GM21825 (cell line): ENCODE data around the gene NCAM1.

Source experiments
- ATAC-seq: cut with Tn5 transposase; IDR thresholded peaks from one replicate; pipeline ENCODE4 v1.9.1; 2021; ENCODE audit warnings: mild to moderate bottlenecking, moderate library complexity; ENCODE audit not compliant: unreplicated experiment

Gene NCAM1

DNA sequence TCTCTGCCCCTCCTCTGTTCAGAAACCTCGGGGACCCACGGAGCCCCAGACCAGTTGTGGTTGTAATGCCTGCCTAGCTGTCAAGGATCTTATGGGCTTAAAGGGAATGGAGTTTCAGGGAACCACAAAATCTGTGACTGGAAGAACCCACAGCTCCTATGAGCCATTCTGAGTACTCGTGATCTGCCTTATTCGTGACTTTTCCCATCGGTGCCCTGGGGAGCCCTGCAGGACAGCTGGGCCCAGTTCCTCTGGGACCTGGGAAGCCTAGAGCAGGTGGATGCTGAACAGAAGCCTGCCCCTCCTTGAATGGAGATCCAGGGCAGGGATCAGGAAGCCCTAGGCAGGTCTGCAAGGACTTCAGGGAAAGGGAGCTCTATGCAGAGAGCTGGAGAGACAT, 311.1 kb downstream of the NCAM1 start:
- no peak for ATAC-seq

DNA sequence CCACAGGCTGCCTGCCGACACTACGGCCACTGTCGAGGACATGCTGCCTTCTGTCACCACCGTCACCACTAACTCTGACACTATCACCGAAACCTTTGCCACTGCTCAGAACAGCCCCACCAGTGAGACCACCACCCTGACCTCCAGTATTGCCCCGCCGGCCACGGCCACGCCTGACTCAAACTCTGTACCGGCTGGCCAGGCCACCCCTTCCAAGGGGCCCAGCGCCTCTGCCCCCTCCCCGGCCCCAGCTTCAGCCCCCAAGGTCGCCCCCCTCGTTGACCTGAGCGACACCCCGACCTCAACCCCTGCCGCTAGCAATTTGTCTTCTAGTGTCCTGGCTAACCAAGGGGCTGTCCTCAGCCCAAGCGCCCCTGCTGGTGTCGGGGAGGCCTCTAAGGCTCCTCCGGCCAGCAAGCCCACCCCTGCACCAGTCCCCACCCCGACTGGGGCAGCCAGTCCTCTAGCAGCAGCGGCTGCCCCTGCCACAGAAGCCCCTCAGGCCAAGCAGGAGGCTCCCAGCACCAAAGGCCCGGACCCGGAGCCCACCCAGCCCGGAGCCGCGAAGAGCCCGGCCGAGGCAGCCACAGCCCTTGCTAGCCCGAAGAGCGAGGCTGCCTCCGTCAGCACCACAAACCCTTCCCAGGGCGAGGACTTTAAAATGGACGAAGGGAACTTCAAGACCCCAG, 311.9 kb downstream of the NCAM1 start:
- no peak for ATAC-seq

DNA sequence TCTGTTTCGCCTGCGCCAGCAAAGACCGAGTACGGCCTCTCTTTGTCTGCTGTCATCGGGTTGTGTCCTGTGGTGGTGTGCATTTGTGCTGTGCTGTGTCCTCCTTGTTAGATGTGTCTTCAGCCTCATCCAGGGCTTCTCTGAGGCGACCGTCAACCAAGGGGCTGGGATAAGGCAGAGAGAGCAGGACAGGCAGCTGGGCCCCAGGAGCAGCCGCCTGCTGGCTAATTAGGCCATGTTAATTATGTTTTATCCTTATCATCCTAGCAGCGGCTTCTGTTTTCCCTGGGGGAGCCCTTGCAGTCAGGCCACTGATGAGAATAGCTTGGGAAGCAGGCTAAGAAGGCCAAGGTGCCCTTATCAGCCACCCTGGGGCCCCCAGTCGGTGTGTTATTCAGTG, 312.5 kb downstream of the NCAM1 start:
- no peak for ATAC-seq

DNA sequence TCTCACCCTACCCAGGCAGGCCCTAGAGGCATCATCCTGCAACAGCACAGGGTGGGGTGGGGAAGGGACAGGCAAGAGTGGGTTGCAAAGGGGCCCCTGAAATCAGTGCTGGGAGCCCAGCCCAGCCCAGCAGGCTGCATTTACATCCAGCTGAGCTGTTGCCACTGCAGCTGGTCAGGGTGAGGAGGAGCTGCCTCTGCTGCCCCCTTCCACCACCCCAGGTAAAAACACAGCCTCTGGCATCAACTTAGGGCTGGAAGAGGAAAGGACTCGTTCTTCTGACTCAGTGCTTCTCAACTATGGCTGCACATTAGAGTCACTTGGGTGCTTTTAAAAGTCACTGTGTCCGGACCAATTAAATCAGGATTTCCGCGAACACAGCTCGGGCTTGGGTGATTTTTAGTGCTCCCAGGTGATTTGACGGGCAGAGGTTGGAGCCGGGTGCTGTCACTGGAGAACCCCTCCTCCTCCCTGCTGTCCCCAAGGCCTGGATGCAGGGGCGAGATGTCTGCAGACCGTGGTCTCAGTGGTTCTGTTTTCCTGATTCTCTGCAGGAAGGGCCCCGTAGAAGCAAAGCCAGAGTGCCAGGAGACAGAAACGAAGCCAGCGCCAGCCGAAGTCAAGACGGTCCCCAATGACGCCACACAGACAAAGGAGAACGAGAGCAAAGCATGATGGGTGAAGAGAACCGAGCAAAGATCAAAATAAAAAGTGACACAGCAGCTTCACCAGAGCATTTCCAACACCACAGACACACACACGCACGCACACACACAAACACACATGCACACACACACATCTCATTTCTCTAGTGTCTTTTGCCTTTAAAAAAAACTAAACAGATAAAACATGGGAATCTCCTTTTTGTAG, 313.7 kb downstream of the NCAM1 start:
- ATAC-seq: no peak

DNA sequence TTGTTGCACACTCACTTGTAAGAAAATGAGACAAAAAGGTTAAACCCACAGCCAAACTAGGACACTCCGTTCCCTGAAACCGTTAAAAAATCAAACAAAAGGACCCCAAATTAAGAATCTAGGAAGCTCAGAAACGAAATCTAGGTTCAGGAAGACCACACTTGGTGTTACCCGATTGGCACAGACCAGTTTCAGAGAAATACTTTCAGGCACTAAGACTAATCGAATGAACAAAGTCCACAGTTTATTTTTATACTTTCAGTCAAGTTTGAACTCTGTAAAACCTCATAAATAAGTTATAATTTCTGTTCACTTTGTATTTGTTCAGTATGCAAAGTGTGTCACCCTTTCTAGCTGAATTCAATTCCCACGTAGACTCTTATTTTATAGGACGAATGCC, 314.4 kb downstream of the NCAM1 start:
- ATAC-seq: no peak

DNA sequence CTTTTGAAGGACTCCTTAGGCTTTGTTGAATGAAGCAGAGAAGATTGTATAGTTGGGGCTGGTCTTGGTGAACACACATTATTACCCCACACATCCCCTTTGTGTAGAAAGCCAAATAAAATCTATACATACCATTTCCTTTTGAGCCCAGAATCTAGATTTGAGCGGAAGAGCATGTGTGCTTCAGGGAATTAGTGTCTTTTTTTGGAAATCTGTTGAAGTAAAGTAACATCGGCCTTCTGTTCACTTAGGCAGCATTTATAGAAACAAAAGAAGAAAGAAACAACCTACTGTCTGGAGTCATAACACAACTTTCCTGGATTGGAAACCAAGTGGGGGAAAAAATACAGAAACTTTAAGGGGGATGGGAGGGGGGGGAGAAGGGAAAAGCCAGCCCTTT, 315.2 kb downstream of the NCAM1 start:
- no peak for ATAC-seq

DNA sequence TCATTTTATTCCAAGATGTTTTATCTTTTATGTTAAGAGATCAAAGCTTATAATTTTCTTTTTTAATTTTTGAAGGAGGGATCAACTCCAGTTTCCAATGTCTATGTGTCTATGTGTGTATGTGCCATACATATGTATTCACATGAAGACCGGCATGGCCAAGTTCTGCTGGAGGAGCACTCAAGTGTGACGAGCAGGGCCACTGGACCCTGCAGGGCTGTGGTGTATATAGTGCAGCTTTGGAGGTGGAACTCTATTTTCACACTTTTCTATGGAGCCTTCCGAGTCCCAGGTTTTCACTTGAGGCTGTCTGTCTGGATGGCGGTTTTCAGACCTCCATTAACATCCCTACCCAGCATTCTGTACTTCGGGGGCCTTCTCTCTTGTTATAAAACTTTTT, 316.7 kb downstream of the NCAM1 start:
- ATAC-seq: no peak

DNA sequence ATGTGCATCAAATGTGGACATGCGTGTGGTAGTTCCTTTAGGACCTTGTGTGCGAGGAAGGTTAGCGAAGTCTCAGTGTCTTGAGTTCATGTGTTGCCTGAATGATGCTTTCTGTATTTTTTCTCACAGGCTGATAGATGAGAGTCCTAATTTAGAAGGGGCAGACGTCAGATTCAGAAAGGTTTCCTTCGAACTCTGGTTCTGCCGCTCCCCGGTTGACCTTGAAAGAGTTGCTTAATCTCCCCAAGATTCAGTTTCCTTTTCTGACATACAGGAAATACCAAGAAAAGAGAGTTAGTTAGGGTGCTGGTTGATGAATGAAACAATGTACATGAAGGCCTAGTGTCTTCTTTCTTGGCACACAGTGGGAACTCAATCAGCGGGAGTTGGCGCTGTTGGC, 317.3 kb downstream of the NCAM1 start:
- no peak for ATAC-seq

DNA sequence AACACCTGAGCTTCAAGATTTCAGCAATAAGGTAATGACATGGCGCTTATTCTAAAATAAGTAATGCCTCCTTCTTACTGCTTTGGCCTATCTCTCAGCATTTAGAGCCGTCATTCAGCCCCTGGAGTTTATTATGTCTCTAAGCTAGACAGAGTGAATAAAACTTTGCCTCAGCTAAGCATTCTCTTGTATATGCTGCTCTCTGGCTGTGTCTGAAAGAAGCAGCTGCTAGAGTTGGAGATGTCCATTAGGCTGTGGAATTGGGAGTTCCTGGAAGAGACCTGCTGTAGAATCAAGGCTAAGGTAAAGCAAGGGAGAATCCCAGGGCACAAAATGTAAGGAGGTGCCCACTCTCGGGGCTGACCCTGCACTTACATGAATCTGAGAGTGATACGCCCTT, 317.7 kb downstream of the NCAM1 start:
- no peak for ATAC-seq

DNA sequence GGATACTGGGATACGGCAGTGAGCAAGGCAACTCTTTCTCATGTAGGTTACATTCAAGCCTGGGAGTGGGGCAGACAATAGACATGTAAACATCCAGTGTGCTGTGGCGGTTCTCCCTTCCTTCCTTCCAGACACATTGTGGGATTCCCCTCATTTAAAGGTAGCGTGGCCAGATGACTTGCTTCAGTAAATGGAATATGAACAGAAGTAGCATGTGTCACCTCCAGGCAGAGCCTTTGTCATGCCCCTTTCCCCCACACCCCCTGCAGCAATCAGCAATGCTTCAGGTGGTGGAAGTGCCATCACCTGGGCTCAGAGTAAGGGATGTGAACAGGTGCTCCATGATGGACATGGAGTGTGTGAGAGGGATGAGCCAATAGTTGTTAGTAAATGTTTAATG, 318.4 kb downstream of the NCAM1 start:
- ATAC-seq: no peak

DNA sequence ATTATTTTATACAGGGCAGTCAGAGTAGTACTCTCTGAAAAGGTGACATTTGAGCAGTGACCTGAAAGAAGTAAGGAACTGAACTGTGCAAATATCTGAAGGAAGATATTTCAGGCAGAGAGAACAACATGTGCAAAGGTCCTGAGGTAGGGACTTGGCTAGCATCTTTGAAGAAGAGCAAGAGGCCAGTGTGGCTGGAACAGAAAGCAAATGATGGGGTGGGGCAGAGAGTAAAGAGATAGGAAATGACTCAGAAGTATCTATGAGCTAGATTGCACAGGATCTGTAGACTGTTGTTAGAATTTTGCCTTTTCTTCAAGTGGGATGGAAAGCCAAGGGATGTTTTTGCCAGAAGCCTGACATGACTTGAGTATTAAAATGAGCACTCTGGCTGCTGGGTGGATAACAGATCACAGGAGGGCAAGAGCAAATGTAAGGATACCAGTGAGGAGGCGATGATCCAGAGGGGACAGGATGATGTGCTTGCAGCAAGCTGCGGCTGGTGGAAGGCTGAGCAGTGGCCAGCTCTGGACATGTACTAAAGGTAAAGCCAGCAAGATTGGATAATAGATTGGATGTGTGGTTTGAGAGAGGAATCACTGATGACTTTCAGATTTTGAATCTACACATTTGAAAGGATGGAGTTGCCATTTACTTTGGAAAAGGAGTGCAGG, 320.0 kb downstream of the NCAM1 start:
- ATAC-seq: no peak

DNA sequence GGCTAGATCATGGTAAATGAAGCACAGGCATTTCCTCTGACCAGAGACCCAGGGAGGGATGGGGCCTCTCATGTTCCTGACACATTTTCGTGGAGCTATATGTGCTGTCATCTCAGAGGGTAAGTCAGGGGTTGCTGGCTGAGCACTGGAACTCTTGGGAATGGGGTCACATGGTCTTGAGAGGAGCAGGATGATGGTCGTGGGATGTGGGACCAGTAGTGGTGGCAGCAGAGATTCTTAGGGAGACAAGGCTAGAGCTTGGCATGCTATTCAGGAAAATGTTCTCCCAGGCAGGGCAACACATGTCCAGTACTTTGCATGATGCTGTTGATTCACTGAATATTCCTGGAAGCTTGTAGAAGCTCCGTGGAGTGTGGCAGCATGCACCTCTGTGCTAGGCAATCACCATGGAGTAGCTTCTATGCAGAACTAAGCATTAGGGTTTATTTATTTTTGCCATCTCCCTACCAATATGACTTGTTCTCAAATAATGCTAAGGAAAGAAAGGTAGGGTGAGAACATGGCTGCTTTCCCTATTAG, 321.7 kb downstream of the NCAM1 start:
- no peak for ATAC-seq

DNA sequence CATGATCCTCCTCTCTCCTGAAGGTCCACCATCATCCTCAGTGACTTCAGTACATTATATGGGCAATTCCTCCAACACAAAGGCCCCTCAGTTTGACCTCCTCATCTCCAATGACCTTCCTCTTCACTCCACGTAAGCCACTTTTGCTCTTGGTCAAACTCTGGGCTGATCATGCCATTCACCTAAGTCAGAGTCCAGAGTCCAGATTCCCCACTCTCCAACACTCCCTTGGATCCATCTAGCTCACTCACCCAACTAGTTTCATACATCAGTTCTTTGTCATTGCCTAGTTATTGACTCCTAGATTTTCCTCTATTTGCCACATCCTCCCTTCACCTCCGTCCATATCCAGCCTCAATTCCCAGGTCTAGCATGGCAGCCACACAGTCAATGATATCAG, 322.7 kb downstream of the NCAM1 start:
- ATAC-seq: no peak

DNA sequence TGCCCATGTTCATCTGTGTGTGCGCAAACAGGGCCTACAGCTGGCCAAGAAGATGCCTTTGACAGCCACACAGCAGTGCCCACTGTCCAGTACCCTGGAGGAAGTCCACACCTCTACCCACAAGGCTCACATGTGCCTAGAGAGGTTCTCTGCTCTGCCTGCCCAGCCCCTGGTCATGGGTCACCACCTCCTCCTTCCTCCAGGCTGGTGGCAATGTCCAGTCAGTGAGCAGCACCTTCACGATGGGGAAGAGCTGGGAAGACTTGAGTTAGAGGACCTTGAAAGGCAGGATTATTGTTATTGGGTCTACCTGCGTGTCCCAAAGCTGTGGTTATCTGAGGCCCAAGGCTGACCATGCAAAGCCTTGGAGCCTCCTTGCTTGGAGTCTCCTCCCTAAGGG, 324.8 kb downstream of the NCAM1 start:
- no peak for ATAC-seq

DNA sequence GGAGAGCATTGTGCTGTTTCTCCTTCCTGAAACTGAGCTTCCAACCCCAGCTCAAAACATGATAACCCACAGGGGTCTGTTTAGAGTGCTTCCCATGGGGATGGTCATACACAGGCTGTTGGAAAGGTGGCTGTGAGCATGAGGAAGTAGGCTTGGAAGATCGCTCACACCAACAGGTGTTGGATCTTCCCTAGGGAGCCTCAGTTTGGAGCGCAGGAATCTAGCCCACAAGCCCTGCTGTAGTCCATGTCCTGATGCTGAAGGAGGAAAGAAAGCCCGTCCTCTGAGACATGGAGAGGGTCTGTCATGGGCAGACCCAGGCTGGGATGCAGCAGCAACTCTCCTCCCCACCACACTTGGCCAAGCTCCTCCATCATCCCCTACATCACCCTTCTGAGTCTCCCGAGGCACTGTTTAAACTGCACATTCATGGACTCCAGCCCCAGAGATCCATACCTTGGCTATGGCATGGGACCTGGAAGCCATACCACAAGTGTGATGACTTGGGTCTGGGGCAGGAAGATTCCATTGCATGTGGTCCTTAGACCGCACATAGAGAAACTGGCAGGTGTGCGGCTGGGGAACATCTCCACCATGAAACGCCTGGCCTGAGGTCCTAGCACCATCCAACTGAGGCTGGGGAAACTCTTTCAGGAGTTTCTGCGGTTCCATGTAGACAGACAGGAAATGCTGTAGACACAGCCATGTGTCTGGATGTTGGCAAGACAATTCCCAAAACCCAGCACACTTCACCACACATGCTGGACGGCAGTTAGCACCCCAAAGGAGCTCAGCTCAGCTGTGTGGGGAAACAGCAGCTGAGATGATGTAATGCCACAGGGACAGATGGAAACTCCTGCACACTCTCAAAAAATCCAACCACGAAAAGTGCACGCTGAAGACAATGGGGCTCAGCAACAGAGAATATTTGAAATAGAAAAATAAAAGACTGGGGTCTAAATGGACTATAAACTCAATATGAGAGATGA, 325.6 kb downstream of the NCAM1 start:
- ATAC-seq: no peak

DNA sequence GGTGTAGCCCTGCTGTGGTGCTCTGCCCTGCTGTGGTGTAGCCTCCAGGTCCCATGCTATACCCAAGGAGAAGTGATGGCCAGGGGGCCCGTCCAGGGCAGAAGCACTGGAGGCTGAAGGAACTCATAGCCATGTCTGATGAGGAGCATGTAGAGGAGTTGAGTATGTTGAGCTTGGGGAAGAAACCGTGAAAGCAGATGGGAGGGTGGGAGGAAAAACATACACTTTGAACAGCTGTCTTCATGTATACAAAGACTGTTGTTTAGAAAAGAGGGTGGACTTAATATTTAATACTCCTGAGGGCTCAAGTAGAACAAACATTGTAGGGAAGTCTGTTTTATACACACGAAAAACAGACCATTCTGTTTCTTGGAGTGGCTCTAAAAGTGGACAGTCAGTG, 326.6 kb downstream of the NCAM1 start:
- no peak for ATAC-seq

DNA sequence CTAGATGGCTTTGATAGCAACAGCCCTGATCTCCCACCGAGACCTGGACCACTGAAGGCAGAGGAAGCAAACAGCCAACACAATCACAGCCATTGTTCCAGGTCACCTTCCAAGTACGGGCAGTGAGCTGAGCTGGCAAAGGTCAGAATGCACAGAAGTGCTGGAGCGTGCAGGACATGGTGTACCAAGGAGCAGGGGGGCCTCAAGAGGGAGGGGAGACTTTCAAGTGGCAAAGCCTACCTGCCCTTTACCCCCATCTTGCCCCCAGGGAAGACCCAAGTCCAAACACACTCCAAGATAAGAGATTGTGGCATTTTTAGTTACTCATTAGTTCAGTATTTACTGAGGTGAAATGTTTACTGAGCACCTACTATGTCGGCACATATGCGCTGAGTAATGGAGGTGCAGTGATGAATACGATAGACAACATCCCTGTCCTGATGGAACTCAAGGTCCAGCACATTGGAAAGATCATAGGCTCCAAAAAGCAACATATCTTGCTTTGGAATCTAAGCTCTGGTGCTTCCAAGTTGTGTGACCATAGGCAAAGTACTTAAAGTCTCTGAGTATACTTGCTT, 327.2 kb downstream of the NCAM1 start:
- no peak for ATAC-seq

DNA sequence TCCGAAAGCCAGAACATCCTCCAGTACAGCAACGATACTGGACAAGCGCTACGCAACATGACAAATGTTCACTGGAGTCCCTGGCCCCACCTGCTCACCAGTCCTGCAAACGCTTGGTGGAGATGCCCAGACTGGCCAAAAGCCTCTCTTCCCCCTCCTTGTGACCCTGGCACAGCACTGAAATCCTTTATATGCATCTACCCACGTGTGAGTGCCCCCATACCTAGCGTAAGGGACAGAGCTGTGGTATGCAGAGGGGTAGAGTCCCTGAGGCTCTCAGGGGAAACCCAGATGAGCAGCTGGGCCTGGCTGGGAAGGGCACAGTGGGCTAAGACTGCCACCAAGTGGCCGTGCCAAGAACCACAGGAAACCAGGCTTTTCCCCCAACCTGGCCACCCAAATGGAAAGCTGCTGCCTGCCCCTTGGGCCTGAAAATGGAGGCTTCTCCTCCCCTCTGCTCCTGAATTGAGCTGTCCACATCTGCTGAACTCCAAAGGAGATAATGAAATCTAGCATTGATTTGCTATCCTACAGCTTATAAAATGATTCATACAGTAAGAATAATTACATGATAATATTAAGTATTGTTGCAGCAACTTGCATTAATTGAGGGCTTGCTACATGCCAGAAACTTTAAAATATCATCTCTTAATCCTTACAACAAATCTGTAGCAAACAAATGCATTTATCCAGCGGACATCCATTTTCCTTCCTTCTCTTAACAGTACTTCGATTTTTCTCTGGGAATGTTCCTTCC, 328.4 kb downstream of the NCAM1 start:
- ATAC-seq: peak; percentile 95

DNA sequence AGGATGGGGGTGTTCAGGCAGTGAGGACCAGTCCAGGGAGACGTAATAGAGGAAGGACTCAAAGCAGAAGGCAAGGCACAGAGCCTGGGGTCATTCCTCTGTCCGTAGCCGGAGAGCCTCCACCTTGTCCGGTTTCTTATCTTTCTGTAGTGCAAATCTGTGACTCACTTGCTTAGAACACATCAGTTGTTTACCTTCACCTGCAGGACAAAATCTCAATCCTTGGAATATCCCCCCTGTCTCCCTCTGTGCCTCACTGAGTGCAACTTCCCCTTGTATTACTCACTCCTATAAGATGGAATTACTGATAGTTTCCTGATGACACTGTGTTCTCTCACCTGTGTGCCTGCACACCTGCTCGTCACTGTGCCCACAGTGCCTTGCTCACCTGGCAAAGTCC, 332.7 kb downstream of the NCAM1 start:
- no peak for ATAC-seq
